ES-I3 (cell line): Measurements from ENCODE around the gene CNPY1.

ENCODE experiments used
- H3K36me3 ChIP-seq: 2 replicates; pipeline ENCODE4 v1.6.1; 2013; ENCODE audit warnings: mild to moderate bottlenecking, low read length, control low read depth, moderate library complexity; ENCODE audit not compliant: insufficient read depth
- H3K4me1 ChIP-seq: 2 replicates; pipeline ENCODE4 v1.6.1; 2013; ENCODE audit warnings: mild to moderate bottlenecking, control low read depth, low read length; ENCODE audit not compliant: insufficient read depth
- H3K9ac ChIP-seq: 2 replicates; pipeline ENCODE4 v1.6.1; 2013; ENCODE audit warnings: low read depth, mild to moderate bottlenecking, low read length, moderate library complexity
- H3K9me3 ChIP-seq: 2 replicates; pipeline ENCODE4 v1.6.1; 2013; ENCODE audit warnings: mild to moderate bottlenecking, low read length, moderate library complexity; ENCODE audit not compliant: control insufficient read depth, insufficient read depth

CNPY1 gene

GRCh38 chr7:155491812-155492211 is 54.5 kb downstream of the CNPY1 start:
- no peaks in the 10 kb centered on the region for H3K9me3 ChIP-seq
- no peaks in the 10 kb centered on the region for H3K36me3 ChIP-seq
- no peaks in the 10 kb centered on the region; the same call in none of the 2 replicates for H3K4me1 ChIP-seq
- peak overlapping the region; percentile 61; the same call in 1 of the 2 replicates for H3K9ac ChIP-seq

- Histone ChIP-seq H3K36me3 (no peaks in the 10 kb centered on the region), H3K4me1 (no peaks in the 10 kb centered on the region; the same call in none of the 2 replicates), H3K9ac (peak overlapping the region; percentile 61), H3K9me3 (no peaks in the 10 kb centered on the region)
Observed at GRCh38 chr7:155490697-155491628, 55.4 kb downstream of the CNPY1 start.

GRCh38 chr7:155489862-155490696 is 56.3 kb downstream of the CNPY1 start:
- Histone ChIP-seq H3K9ac (peak overlapping the region; percentile 61), H3K4me1 (no peaks in the 10 kb centered on the region; the same call in none of the 2 replicates), H3K36me3 (no peaks in the 10 kb centered on the region), H3K9me3 (no peaks in the 10 kb centered on the region)

- Histone ChIP-seq H3K4me1 (peaks cover 2% of the 10 kb centered on the region), H3K9ac (no peak overlapping the region), H3K36me3 (no peaks in the 10 kb centered on the region), H3K9me3 (no peaks in the 10 kb centered on the region)
Observed at GRCh38 chr7:155489158-155489840, 57.1 kb downstream of the CNPY1 start.

- Histone ChIP-seq H3K9me3 (no peaks in the 10 kb centered on the region), H3K9ac (no peak overlapping the region), H3K4me1 (peaks cover 9% of the 10 kb centered on the region), H3K36me3 (no peaks in the 10 kb centered on the region)
Observed at GRCh38 chr7:155488483-155489127, 57.8 kb downstream of the CNPY1 start.

GRCh38 chr7:155487509-155488482 is 58.6 kb downstream of the CNPY1 start:
- Histone ChIP-seq H3K9me3 (no peaks in the 10 kb centered on the region), H3K9ac (no peak overlapping the region), H3K36me3 (no peaks in the 10 kb centered on the region), H3K4me1 (peaks cover 14% of the 10 kb centered on the region; the same call in 1 of the 2 replicates)

- Histone ChIP-seq H3K36me3 (no peaks in the 10 kb centered on the region), H3K9ac (no peak overlapping the region), H3K4me1 (peaks cover 15% of the 10 kb centered on the region; the same call in 1 of the 2 replicates), H3K9me3 (no peaks in the 10 kb centered on the region)
Observed at GRCh38 chr7:155486783-155487508, 59.4 kb downstream of the CNPY1 start.

GRCh38 chr7:155484483-155485399 is 61.6 kb downstream of the CNPY1 start:
- Histone ChIP-seq H3K4me1 (peaks cover 15% of the 10 kb centered on the region; the same call in 1 of the 2 replicates), H3K9me3 (no peaks in the 10 kb centered on the region), H3K9ac (no peak overlapping the region), H3K36me3 (no peaks in the 10 kb centered on the region)

- peaks cover 15% of the 10 kb centered on the region; the same call in 1 of the 2 replicates for H3K4me1 ChIP-seq
- H3K9ac ChIP-seq, result no peak overlapping the region
- H3K9me3 ChIP-seq, result no peaks in the 10 kb centered on the region
- no peaks in the 10 kb centered on the region for H3K36me3 ChIP-seq
Observed at GRCh38 chr7:155483868-155484325, 62.5 kb downstream of the CNPY1 start.

GRCh38 chr7:155483245-155483644 is 63.1 kb downstream of the CNPY1 start:
- H3K36me3 ChIP-seq, result no peaks in the 10 kb centered on the region
- H3K9ac ChIP-seq, result no peak overlapping the region; the same call in 1 of the 2 replicates
- H3K9me3 ChIP-seq, result no peaks in the 10 kb centered on the region
- peaks cover 15% of the 10 kb centered on the region; the same call in 1 of the 2 replicates for H3K4me1 ChIP-seq

GRCh38 chr7:155482511-155483183 is 63.7 kb downstream of the CNPY1 start:
- Histone ChIP-seq H3K4me1 (peaks cover 15% of the 10 kb centered on the region; the same call in 1 of the 2 replicates), H3K9me3 (no peaks in the 10 kb centered on the region), H3K9ac (no peak overlapping the region; the same call in 1 of the 2 replicates), H3K36me3 (no peaks in the 10 kb centered on the region)
